HEK293 (cell line): ENCODE measurements around the gene CPLX1.

Experiments used
- CTCF ChIA-PET: fragments of 350-600 bp; formaldehyde crosslinking; extraction: SDS; loops from one replicate; lab custom pipeline; 2021; ENCODE audit warnings: antibody characterized with exemption; lab: Yijun Ruan, JAX
- POLR2A ChIA-PET: fragments of 300-600 bp; formaldehyde crosslinking; extraction: SDS; loops from one replicate; lab custom pipeline; 2020; ENCODE audit warnings: antibody characterized with exemption, inconsistent platforms; lab: Yijun Ruan, JAX
- H3K27ac ChIP-seq: fragments of 200-500 bp; sonication (Bioruptor generic); 2 replicates; pipeline ENCODE4 v1.5.1; 2014; ENCODE audit warnings: low read depth, low read length, control low read depth, inconsistent platforms; ENCODE audit errors: extremely low read depth
- H3K36me3 ChIP-seq, 2 experiments: fragments of 200-500 bp in 1 of 2; sonication (Bioruptor generic) in 1 of 2; 1 replicate in 1 of 2; 2 replicates in 1 of 2; pipeline ENCODE4 v1.5.1; 2014 to 2017; ENCODE audit warnings: inconsistent platforms in 2 of 2, low read length in 2 of 2; ENCODE audit not compliant: control insufficient read depth in 2 of 2, insufficient read depth in 1 of 2
- H3K4me1 ChIP-seq: fragments of 200-500 bp; sonication (Bioruptor generic); 2 replicates; pipeline ENCODE4 v1.5.1; 2014; ENCODE audit warnings: mild to moderate bottlenecking, low read length, inconsistent platforms; ENCODE audit not compliant: control insufficient read depth, insufficient read depth
- H3K4me3 ChIP-seq: 2 replicates; pipeline ENCODE4 v1.5.1; 2011; ENCODE audit warnings: low read depth, mild to moderate bottlenecking, control low read depth, low read length, moderate library complexity
- H3K9me3 ChIP-seq: fragments of 200-500 bp; sonication (Bioruptor generic); 2 replicates; pipeline ENCODE4 v1.5.1; 2014; ENCODE audit warnings: low read depth, low read length, inconsistent platforms; ENCODE audit not compliant: control insufficient read depth, insufficient read depth
- CTCF ChIP-seq: fragments of 450-650 bp; formaldehyde crosslinking; IDR thresholded peaks from 2 replicates; pipeline ENCODE4 v1.5.1; 2016; ENCODE audit warnings: missing biosample characterization, missing genetic modification characterization
- GLIS2 ChIP-seq: fragments of 450-650 bp; formaldehyde crosslinking; IDR thresholded peaks from 2 replicates; pipeline ENCODE4 v1.5.1; 2016; ENCODE audit warnings: missing biosample characterization, missing genetic modification characterization
- KLF16 ChIP-seq: fragments of 450-650 bp; formaldehyde crosslinking; IDR thresholded peaks from 2 replicates; pipeline ENCODE4 v1.5.1; 2017; ENCODE audit warnings: missing biosample characterization, missing genetic modification characterization
- MYNN ChIP-seq: fragments of 450-650 bp; formaldehyde crosslinking; IDR thresholded peaks from 2 replicates; pipeline ENCODE4 v1.5.1; 2016; ENCODE audit warnings: missing biosample characterization, missing genetic modification characterization, borderline replicate concordance
- SCRT2 ChIP-seq: fragments of 450-650 bp; formaldehyde crosslinking; IDR thresholded peaks from 2 replicates; pipeline ENCODE4 v1.5.1; 2016; ENCODE audit warnings: missing biosample characterization, missing genetic modification characterization
- ZBTB10 ChIP-seq: fragments of 450-650 bp; formaldehyde crosslinking; IDR thresholded peaks from 2 replicates; pipeline ENCODE4 v1.5.1; 2016; ENCODE audit warnings: missing biosample characterization, missing genetic modification characterization
- ZFHX2 ChIP-seq: fragments of 450-650 bp; formaldehyde crosslinking; conservative IDR thresholded peaks from 2 replicates; pipeline ENCODE4 v1.5.1; 2016; ENCODE audit warnings: missing biosample characterization, missing genetic modification characterization
- ZIC2 ChIP-seq: fragments of 450-650 bp; formaldehyde crosslinking; IDR thresholded peaks from 2 replicates; pipeline ENCODE4 v1.5.1; 2016; ENCODE audit warnings: missing biosample characterization, missing genetic modification characterization
- ZNF148 ChIP-seq: fragments of 450-650 bp; formaldehyde crosslinking; IDR thresholded peaks from 2 replicates; pipeline ENCODE4 v1.5.0; 2017; ENCODE audit warnings: missing biosample characterization, missing genetic modification characterization, borderline replicate concordance
- ZNF248 ChIP-seq: fragments of 450-650 bp; formaldehyde crosslinking; IDR thresholded peaks from 2 replicates; pipeline ENCODE4 v1.5.1; 2017; ENCODE audit warnings: missing biosample characterization, missing genetic modification characterization
- ZNF311 ChIP-seq: fragments of 450-650 bp; formaldehyde crosslinking; IDR thresholded peaks from 2 replicates; pipeline ENCODE4 v1.5.1; 2017; ENCODE audit warnings: missing biosample characterization, missing genetic modification characterization, borderline replicate concordance
- ZNF341 ChIP-seq: fragments of 450-650 bp; formaldehyde crosslinking; IDR thresholded peaks from 2 replicates; pipeline ENCODE4; 2016; ENCODE audit warnings: low read depth, missing biosample characterization, missing genetic modification characterization
- ZNF404 ChIP-seq: fragments of 450-650 bp; formaldehyde crosslinking; IDR thresholded peaks from 2 replicates; pipeline ENCODE4 v1.5.1; 2017; ENCODE audit warnings: missing biosample characterization, missing genetic modification characterization
- ZNF449 ChIP-seq: fragments of 450-650 bp; formaldehyde crosslinking; IDR thresholded peaks from 2 replicates; pipeline ENCODE4 v1.5.1; 2017; ENCODE audit warnings: missing biosample characterization, mild to moderate bottlenecking, missing genetic modification characterization, moderate library complexity
- ZNF510 ChIP-seq: fragments of 450-650 bp; formaldehyde crosslinking; IDR thresholded peaks from 2 replicates; pipeline ENCODE4 v1.5.1; 2018; ENCODE audit warnings: mild to moderate bottlenecking, missing genetic modification characterization, missing biosample characterization; ENCODE audit not compliant: insufficient replicate concordance
- ZNF76 ChIP-seq: fragments of 450-650 bp; formaldehyde crosslinking; IDR thresholded peaks from 2 replicates; pipeline ENCODE4; 2016; ENCODE audit warnings: low read depth, missing biosample characterization, missing genetic modification characterization, borderline replicate concordance
- ZNF830 ChIP-seq: fragments of 450-650 bp; IDR thresholded peaks from 2 replicates; pipeline ENCODE4 v1.5.0; 2018; ENCODE audit warnings: missing biosample characterization, missing genetic modification characterization, low read depth, mild to moderate bottlenecking, moderate library complexity
- ZSCAN23 ChIP-seq: fragments of 450-650 bp; formaldehyde crosslinking; IDR thresholded peaks from 2 replicates; pipeline ENCODE4 v1.5.1; 2016; ENCODE audit warnings: missing biosample characterization, missing genetic modification characterization
- TF ChIP-seq, protein P1 (sequence below): sonication (generic); formaldehyde crosslinking; IDR thresholded peaks from 2 replicates; pipeline ENCODE4 v1.8.1; 2022; ENCODE audit warnings: mild to moderate bottlenecking, moderate library complexity, missing genetic modification reagents

Gene CPLX1

DNA sequence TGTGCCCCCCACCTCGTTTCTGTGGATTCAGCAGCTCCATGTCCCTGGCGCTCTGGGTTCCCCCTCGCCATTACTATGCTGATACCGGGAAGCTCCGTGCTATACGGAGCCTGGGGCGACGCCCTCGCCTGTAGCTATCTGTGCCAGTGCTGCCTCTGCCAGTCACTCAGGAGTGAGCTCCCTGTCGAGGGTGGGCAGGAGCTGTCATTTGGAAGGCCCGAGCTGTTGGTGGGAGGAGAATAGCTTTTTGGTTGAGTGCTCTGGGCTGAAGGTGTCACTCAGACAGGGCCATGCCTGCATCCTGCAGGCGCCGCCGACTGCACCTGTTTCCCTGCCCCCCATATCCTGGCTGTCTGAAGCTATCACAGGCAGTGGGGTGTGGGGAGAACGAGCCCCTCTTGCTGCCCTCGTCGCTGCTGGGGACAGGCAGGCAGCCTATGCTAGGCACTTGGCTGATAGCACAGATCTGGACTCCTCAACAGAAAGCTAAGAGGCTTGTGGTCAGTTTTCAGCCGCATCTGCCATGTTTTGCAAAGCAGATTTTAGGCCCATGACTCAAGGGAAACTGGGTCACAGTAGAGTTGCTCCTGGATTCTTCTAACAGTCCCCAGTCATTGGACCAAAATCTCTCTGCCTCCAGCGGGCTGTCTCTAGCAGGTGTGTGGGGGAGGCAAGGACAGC lies 31.8 kb downstream of the CPLX1 start (continued):
- no peak for TF ChIP-seq CTCF (tag by site-specific recombination)
- no peak for TF ChIP-seq SCRT2 (tag by site-specific recombination)
- no peak for TF ChIP-seq ZNF311 (tag by site-specific recombination)
- TF ChIP-seq ZNF148 (tag by site-specific recombination) = no peak
- TF ChIP-seq ZNF830 = no peak
- no peak for TF ChIP-seq ZNF248 (tag by site-specific recombination)
- no peak for TF ChIP-seq ZNF449 (tag by site-specific recombination)
- no peak for TF ChIP-seq MYNN
- TF ChIP-seq, all 188 proteins: peak for 0

- Histone ChIP-seq H3K36me3 (no peaks in the 10 kb centered on the region), H3K27ac (no peak overlapping the region), H3K9me3 (no peaks in the 10 kb centered on the region), H3K4me1 (no peaks in the 10 kb centered on the region), H3K4me3 (no peak overlapping the region)
- CTCF ChIA-PET = interaction anchor here (0.6 to 0.7 kb wide), 3 partner anchors 16 to 632 kb away, joined by 3 read pairs; no protein-coding TSS in a partner anchor
- TF ChIP-seq ZNF341 (0 out of 2 replicates have a peak, but pooled peaks have one; percentile 23), SCRT2 (tag by site-specific recombination) (no peak), GLIS2 (tag by site-specific recombination) (peak; percentile 31; the same call in 1 of the 2 replicates), ZIC2 (tag by site-specific recombination) (peak; percentile 48; the same call in 1 of the 2 replicates)
- POLR2A ChIA-PET = no interaction called here
Observed at GRCh38 chr4:793093-793861, 32.7 kb downstream of the CPLX1 start.

- ChIA-PET POLR2A (no interaction called here), CTCF (interaction anchor here (0.6 kb wide), 1 partner anchor 344 kb away, joined by 3 read pairs; no protein-coding TSS in a partner anchor)
- Histone ChIP-seq H3K4me1 (no peaks in the 10 kb centered on the region), H3K36me3 (no peaks in the 10 kb centered on the region), H3K27ac (no peak overlapping the region), H3K4me3 (no peak overlapping the region), H3K9me3 (no peaks in the 10 kb centered on the region)
- TF ChIP-seq ZNF76 (tag by site-specific recombination) (no peak), ZNF311 (tag by site-specific recombination) (no peak), ZNF449 (tag by site-specific recombination) (no peak), ZFHX2 (tag by site-specific recombination) (no peak), ZNF510 (tag by site-specific recombination) (no peak), ZBTB10 (no peak), KLF16 (tag by site-specific recombination) (no peak), ZSCAN23 (no peak), ZNF404 (tag by site-specific recombination) (no peak)
- TF ChIP-seq, protein P1, sequence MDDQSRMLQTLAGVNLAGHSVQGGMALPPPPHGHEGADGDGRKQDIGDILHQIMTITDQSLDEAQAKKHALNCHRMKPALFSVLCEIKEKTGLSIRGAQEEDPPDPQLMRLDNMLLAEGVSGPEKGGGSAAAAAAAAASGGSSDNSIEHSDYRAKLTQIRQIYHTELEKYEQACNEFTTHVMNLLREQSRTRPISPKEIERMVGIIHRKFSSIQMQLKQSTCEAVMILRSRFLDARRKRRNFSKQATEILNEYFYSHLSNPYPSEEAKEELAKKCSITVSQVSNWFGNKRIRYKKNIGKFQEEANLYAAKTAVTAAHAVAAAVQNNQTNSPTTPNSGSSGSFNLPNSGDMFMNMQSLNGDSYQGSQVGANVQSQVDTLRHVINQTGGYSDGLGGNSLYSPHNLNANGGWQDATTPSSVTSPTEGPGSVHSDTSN (CRISPR knock-in tag) = no peak
Observed at GRCh38 chr4:792626-793092, 33.3 kb downstream of the CPLX1 start.
